Retinal pigment epithelial cell (primary cell): Measurements from ENCODE around the gene NAT8L.
"Not testable (repeated sequence)": the region's sequence is repeated elsewhere in the genome, so short reads cannot be mapped to it uniquely, and the experiment has no call there.

Source experiments
- DNase-seq: peaks from one replicate; pipeline ENCODE4 v3.0.0-alpha.2; 2010; ENCODE audit warnings: low read depth
- H3K4me3 ChIP-seq: 2 replicates; pipeline ENCODE4 v1.5.1; 2011; ENCODE audit warnings: mild to moderate bottlenecking, low read length, control low read depth, moderate library complexity
- TF ChIP-seq, protein P1 (sequence below): conservative IDR thresholded peaks from 2 replicates; pipeline ENCODE4 v1.5.1; 2011; ENCODE audit warnings: low read depth, low read length, control low read depth, inconsistent platforms

The NAT8L gene, protein sequence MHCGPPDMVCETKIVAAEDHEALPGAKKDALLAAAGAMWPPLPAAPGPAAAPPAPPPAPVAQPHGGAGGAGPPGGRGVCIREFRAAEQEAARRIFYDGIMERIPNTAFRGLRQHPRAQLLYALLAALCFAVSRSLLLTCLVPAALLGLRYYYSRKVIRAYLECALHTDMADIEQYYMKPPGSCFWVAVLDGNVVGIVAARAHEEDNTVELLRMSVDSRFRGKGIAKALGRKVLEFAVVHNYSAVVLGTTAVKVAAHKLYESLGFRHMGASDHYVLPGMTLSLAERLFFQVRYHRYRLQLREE

DNA sequence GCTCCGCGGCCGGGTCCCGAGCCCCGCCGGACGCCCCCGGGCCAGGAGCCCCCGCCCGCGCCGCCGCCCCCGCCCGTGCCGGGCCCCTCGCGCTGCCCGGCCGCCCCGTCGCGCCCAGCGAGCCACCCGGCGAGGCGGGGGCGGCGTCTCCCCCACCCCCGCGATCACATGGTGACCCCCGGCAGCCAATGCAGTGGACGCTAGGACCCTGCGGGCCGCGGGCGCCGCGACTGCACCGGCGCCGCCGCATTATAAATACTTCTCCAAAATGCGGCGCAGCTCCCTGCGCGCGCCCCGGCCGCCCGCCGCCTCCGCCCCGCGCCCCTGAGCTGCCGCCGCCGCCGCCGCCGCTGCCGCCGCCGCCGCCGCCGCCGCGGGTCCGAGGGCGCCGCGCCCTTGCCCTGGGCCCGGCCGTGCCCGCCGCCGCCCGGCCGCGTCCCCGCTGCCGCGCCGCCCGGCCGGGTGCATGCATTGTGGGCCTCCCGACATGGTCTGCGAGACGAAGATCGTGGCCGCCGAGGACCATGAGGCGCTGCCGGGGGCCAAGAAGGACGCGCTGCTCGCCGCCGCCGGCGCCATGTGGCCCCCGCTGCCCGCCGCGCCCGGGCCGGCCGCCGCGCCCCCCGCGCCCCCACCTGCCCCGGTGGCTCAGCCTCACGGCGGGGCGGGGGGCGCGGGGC lies at the start of gene NAT8L:
Gene NAT8L (plus strand): TSS at position 282 of the 680 bp plus-strand sequence. CDS start 185 bp downstream, at position 467.
- H3K4me3 ChIP-seq: peak within 1 kb of the TSS; percentile 53
- DNase-seq: no peak
- TF ChIP-seq, protein P1, sequence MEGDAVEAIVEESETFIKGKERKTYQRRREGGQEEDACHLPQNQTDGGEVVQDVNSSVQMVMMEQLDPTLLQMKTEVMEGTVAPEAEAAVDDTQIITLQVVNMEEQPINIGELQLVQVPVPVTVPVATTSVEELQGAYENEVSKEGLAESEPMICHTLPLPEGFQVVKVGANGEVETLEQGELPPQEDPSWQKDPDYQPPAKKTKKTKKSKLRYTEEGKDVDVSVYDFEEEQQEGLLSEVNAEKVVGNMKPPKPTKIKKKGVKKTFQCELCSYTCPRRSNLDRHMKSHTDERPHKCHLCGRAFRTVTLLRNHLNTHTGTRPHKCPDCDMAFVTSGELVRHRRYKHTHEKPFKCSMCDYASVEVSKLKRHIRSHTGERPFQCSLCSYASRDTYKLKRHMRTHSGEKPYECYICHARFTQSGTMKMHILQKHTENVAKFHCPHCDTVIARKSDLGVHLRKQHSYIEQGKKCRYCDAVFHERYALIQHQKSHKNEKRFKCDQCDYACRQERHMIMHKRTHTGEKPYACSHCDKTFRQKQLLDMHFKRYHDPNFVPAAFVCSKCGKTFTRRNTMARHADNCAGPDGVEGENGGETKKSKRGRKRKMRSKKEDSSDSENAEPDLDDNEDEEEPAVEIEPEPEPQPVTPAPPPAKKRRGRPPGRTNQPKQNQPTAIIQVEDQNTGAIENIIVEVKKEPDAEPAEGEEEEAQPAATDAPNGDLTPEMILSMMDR: no peak

DNA sequence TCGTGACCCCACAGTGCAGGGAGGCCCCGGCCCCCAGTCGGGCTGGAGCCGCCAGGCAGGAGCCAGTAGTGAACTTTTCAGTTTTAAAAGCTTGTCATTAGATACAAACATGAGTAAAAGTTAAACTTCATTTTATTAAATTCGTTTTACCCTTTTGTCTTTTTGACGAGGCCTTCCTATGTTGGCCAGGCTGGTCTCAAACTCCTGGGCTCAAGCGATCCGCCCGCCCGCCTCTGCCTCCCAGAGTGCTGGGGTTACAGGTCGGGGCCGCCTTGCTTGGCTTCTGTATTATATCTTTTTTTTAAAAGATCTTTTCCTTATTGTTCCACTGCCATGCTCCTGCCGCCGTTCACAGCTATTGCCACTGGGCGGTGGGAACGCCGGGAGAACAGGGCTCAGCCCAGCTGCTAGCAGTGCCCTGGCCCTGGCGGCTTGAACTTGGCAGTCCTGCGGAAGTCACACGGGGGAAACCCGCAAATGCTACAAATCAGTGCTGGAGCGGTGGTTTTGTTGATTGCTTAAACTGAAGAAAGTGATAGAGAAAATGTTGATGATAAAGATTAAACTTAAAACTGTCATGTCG lies 49.4 kb upstream of the NAT8L start:
- DNase-seq: peak; percentile 62
- H3K4me3 ChIP-seq: peak overlapping the region; percentile 96
- TF ChIP-seq, protein P1: peak; percentile 55

GRCh38 chr4:2011583-2011982 lies 47.5 kb upstream of the NAT8L start:
- DNase-seq: no peak
- TF ChIP-seq, protein P1: no peak
- H3K4me3 ChIP-seq: no peak overlapping the region

- TF ChIP-seq, protein P1: no peak
- no peak for DNase-seq
- H3K4me3 ChIP-seq: no peak overlapping the region
Observed at GRCh38 chr4:2015008-2015407, 44.1 kb upstream of the NAT8L start.

- not testable (repeated sequence) for H3K4me3 ChIP-seq, DNase-seq
Observed at GRCh38 chr4:2021358-2022018, 37.6 kb upstream of the NAT8L start.

- DNase-seq: no peak
- TF ChIP-seq, protein P1: no peak
Observed at GRCh38 chr4:2024683-2025082, 34.4 kb upstream of the NAT8L start.

DNA sequence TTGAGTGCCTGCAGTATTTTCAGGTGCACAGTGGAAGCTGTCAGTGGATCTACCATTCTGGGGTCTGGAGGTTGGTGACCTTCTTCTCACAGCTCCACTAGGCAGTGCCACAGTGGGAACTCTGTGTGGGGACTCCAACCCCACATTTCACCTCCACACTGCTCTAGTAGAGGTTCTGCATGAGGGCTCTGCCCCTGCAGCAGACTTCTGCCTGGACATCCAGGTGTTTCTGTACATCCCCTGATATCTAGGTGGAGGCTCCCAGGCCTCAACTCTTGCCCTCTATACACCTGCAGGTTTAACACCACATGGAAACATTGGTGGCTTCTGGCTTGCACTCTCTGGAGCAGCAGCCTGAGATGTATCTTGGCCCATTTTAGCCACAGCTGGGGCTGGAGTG lies 33.3 kb upstream of the NAT8L start:
- TF ChIP-seq, protein P1: no peak
- no peak overlapping the region for H3K4me3 ChIP-seq
- no peak for DNase-seq

More at GRCh38 chr4:2024683-2025082, 34.4 kb upstream of the NAT8L start:
- H3K4me3 ChIP-seq: no peak overlapping the region

- DNase-seq, H3K4me3 ChIP-seq: not testable (repeated sequence)
Observed at GRCh38 chr4:2027120-2027519, 32.0 kb upstream of the NAT8L start.

DNA sequence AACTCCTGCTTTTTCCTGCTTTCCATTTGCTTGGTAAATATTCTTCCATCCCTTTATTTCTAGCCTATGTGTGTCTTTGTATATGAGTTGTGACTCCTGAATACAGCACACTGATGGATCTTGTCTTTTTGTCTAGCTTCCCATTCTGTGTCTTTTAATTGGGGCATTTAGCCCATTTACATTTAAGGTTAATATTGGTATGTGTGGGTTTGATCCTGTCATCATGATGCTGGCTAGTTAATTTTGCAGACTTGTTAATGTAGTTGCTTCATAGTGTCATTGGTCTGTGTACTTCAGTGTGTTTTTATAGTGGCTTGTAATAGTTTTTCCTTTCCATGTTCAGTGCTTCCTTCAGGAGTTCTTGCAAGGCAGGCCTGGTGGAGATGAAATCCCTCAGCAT lies 28.0 kb upstream of the NAT8L start:
- DNase-seq, H3K4me3 ChIP-seq: not testable (repeated sequence)
